NCI-H510A treated with DMSO at 0.1 percent for 48 hours (cell line): ENCODE results near the gene PLA2G2C.

Experiments used
- DNase-seq: peaks from one replicate; lab custom pipeline; 2025; lab: John Stamatoyannopoulos, UW

PLA2G2C gene

GRCh38 chr1:20152599-20152930 lies 33.8 kb downstream of the PLA2G2C start:
- DNase-seq = no peak

GRCh38 chr1:20151906-20152598 lies 34.3 kb downstream of the PLA2G2C start:
- DNase-seq = peak; percentile 96

GRCh38 chr1:20150969-20151368 lies 35.3 kb downstream of the PLA2G2C start:
- DNase-seq = no peak

GRCh38 chr1:20150326-20150705 lies 36.0 kb downstream of the PLA2G2C start:
- no peak for DNase-seq

- DNase-seq = no peak
Observed at GRCh38 chr1:20149601-20150325, 36.6 kb downstream of the PLA2G2C start.

GRCh38 chr1:20148571-20149500 lies 37.5 kb downstream of the PLA2G2C start:
- no peak for DNase-seq

- no peak for DNase-seq
Observed at GRCh38 chr1:20147846-20148570, 38.3 kb downstream of the PLA2G2C start.

GRCh38 chr1:20143734-20144565 lies 42.4 kb downstream of the PLA2G2C start:
- DNase-seq = no peak

- DNase-seq = no peak
Observed at GRCh38 chr1:20143318-20143717, 43.0 kb downstream of the PLA2G2C start.

GRCh38 chr1:20142001-20142710 lies 44.2 kb downstream of the PLA2G2C start:
- no peak for DNase-seq

GRCh38 chr1:20141466-20141865 lies 44.9 kb downstream of the PLA2G2C start:
- no peak for DNase-seq

- DNase-seq = no peak
Observed at GRCh38 chr1:20141001-20141400, 45.3 kb downstream of the PLA2G2C start.

- no peak for DNase-seq
Observed at GRCh38 chr1:20139776-20140612, 46.3 kb downstream of the PLA2G2C start.

GRCh38 chr1:20138961-20139550 lies 47.3 kb downstream of the PLA2G2C start, which contains the start of gene PLA2G2F:
Gene PLA2G2F, plus strand, starts transcription at chr1:20139323. Its CDS starts 105 bp downstream, at chr1:20139428.
- DNase-seq = no peak

GRCh38 chr1:20138346-20138745 lies 48.0 kb downstream of the PLA2G2C start:
- no peak for DNase-seq

GRCh38 chr1:20137604-20138003 lies 48.7 kb downstream of the PLA2G2C start:
- DNase-seq = no peak

- DNase-seq = peak; percentile 41
Observed at GRCh38 chr1:20137055-20137454, 49.3 kb downstream of the PLA2G2C start.

GRCh38 chr1:20136249-20136648 lies 50.1 kb downstream of the PLA2G2C start:
- no peak for DNase-seq

GRCh38 chr1:20134995-20135394 lies 51.3 kb downstream of the PLA2G2C start:
- no peak for DNase-seq
